BLaER1 treated with 17β-estradiol and CSF1 and Interleukin-3, amounts not matched to agents 10 nM and 100 nM (cell line): ENCODE measurements around the gene DYNLT4.
"Not testable (repeated sequence)": the region's sequence is repeated elsewhere in the genome, so short reads cannot be mapped to it uniquely, and the experiment has no call there.

Source experiments
- H3K27ac ChIP-seq, 11 experiments: shearing (Covaris generic); formaldehyde crosslinking; 2 replicates each; pipeline ENCODE4 v1.8.1; 2022
- H3K27me3 ChIP-seq, 11 experiments: shearing (Covaris generic); formaldehyde crosslinking; 2 replicates each; pipeline ENCODE4 v1.8.1; 2022
- H3K36me3 ChIP-seq, 11 experiments: shearing (Covaris generic); formaldehyde crosslinking; 2 replicates each; pipeline ENCODE4 v1.8.1; 2022
- H3K4me1 ChIP-seq, 10 experiments: shearing (Covaris generic); formaldehyde crosslinking; 2 replicates each; pipeline ENCODE4 v1.8.1; 2022
- H3K4me2 ChIP-seq, 11 experiments: shearing (Covaris generic); formaldehyde crosslinking; 2 replicates each; pipeline ENCODE4 v1.8.1; 2022
- H3K4me3 ChIP-seq, 10 experiments: shearing (Covaris generic); formaldehyde crosslinking; 2 replicates each; pipeline ENCODE4 v1.8.1; 2022
- H3K9ac ChIP-seq, 11 experiments: shearing (Covaris generic); formaldehyde crosslinking; 2 replicates each; pipeline ENCODE4 v1.8.1; 2022
- H3K9me3 ChIP-seq, 11 experiments: shearing (Covaris generic); formaldehyde crosslinking; replicated peaks in 1 of 11; 2 replicates each; pipeline ENCODE4 v1.8.1; 2022
- H4K20me1 ChIP-seq, 11 experiments: shearing (Covaris generic); formaldehyde crosslinking; 2 replicates each; pipeline ENCODE4 v1.8.1; 2022
- Cebpa-rat ChIP-seq, 11 experiments: shearing (Covaris generic); IDR thresholded peaks; 2 replicates each; pipeline ENCODE4 v1.8.1; 2022

DYNLT4 gene

GRCh38 chr1:44778705-44779576, 28.2 kb downstream of the DYNLT4 start:
- Histone ChIP-seq H3K4me1 (peaks cover 58 to 77% (median 67%) of the 10 kb centered on the region in 10 experiments), H4K20me1 (peaks cover 51 to 75% (median 61%) of the 10 kb centered on the region in 11 experiments), H3K9ac (peak overlapping the region; percentile 54 to 99 (median 96); a peak in 16 of 22 replicates), H3K9me3 (no peaks in the 10 kb centered on the region; a peak in 1 of 22 replicates), H3K27me3 (no peaks in the 10 kb centered on the region), H3K36me3 (peaks cover 59 to 68% (median 65%) of the 10 kb centered on the region in 11 experiments), H3K4me2 (peak overlapping the region; percentile 93 to 99 (median 97)), H3K27ac (no peak overlapping the region), H3K4me3 (peak overlapping the region in 9 of 10 experiments; percentile 81 to 97 (median 87); a peak in 15 of 20 replicates)
- TF ChIP-seq Cebpa-rat (IDR thresholded peaks at IDR 0.05), result no peak

- Histone ChIP-seq H3K36me3 (peaks cover 59 to 68% (median 65%) of the 10 kb centered on the region in 11 experiments), H3K4me2 (peak overlapping the region; percentile 93 to 99 (median 97)), H3K9me3 (no peaks in the 10 kb centered on the region; a peak in 1 of 22 replicates), H3K4me1 (peaks cover 50 to 68% (median 59%) of the 10 kb centered on the region in 10 experiments), H3K27ac (peak overlapping the region in 8 of 11 experiments; percentile 93 to 99 (median 97); a peak in 12 of 22 replicates), H3K27me3 (no peaks in the 10 kb centered on the region), H3K9ac (peak overlapping the region; percentile 89 to 99 (median 96)), H4K20me1 (peaks cover 51 to 75% (median 61%) of the 10 kb centered on the region in 11 experiments), H3K4me3 (peak overlapping the region; percentile 81 to 97 (median 86))
- TF ChIP-seq Cebpa-rat (IDR thresholded peaks at IDR 0.05), result no peak
Measured at GRCh38 chr1:44777969-44778635, 29.0 kb downstream of the DYNLT4 start.

GRCh38 chr1:44777547-44777946, 29.6 kb downstream of the DYNLT4 start:
- H3K27me3 ChIP-seq, result no peaks in the 10 kb centered on the region
- H3K36me3 ChIP-seq, result peaks cover 59 to 67% (median 65%) of the 10 kb centered on the region in 11 experiments
- peak overlapping the region; percentile 81 to 97 (median 86) for H3K4me3 ChIP-seq
- H3K27ac ChIP-seq, result peak overlapping the region in 9 of 11 experiments; percentile 93 to 99 (median 97); a peak in 15 of 22 replicates
- peaks cover 45 to 63% (median 54%) of the 10 kb centered on the region in 10 experiments for H3K4me1 ChIP-seq
- H3K9me3 ChIP-seq, result no peaks in the 10 kb centered on the region; a peak in 1 of 22 replicates
- peak overlapping the region; percentile 93 to 99 (median 97) for H3K4me2 ChIP-seq
- peaks cover 51 to 69% (median 61%) of the 10 kb centered on the region in 11 experiments for H4K20me1 ChIP-seq
- peak overlapping the region; percentile 89 to 99 (median 96) for H3K9ac ChIP-seq
- TF ChIP-seq Cebpa-rat (IDR thresholded peaks at IDR 0.05), result no peak

- peaks cover 36 to 57% (median 50%) of the 10 kb centered on the region in 10 experiments for H3K4me1 ChIP-seq
- peak overlapping the region; percentile 81 to 97 (median 86) for H3K4me3 ChIP-seq
- peak overlapping the region; percentile 93 to 99 (median 97) for H3K4me2 ChIP-seq
- H3K9ac ChIP-seq, result peak overlapping the region; percentile 89 to 99 (median 96)
- H4K20me1 ChIP-seq, result peaks cover 51 to 61% (median 58%) of the 10 kb centered on the region in 11 experiments
- H3K27ac ChIP-seq, result peak overlapping the region; percentile 86 to 99 (median 97)
- H3K36me3 ChIP-seq, result peaks cover 54 to 59% (median 58%) of the 10 kb centered on the region in 11 experiments
- TF ChIP-seq Cebpa-rat (IDR thresholded peaks at IDR 0.05), result no peak
- no peaks in the 10 kb centered on the region; a peak in 1 of 22 replicates for H3K9me3 ChIP-seq
- no peaks in the 10 kb centered on the region for H3K27me3 ChIP-seq
Measured at GRCh38 chr1:44776730-44777068, 30.5 kb downstream of the DYNLT4 start.

- no peaks in the 10 kb centered on the region; a peak in 1 of 22 replicates for H3K9me3 ChIP-seq
- H4K20me1 ChIP-seq, result peaks cover 49 to 55% (median 52%) of the 10 kb centered on the region in 11 experiments
- peaks cover 35 to 52% (median 45%) of the 10 kb centered on the region in 10 experiments for H3K4me1 ChIP-seq
- peak overlapping the region; percentile 81 to 97 (median 86) for H3K4me3 ChIP-seq
- peaks cover 48 to 53% (median 52%) of the 10 kb centered on the region in 11 experiments for H3K36me3 ChIP-seq
- peak overlapping the region; percentile 86 to 99 (median 97) for H3K27ac ChIP-seq
- H3K9ac ChIP-seq, result peak overlapping the region; percentile 89 to 99 (median 96)
- no peaks in the 10 kb centered on the region for H3K27me3 ChIP-seq
- peak overlapping the region; percentile 93 to 99 (median 97) for H3K4me2 ChIP-seq
- no peak for TF ChIP-seq Cebpa-rat (IDR thresholded peaks at IDR 0.05)
Measured at GRCh38 chr1:44775930-44776729, 31.0 kb downstream of the DYNLT4 start.

- Histone ChIP-seq H3K27ac (peak within 1 kb of the TSS; percentile 86 to 99 (median 97)), H3K4me2 (peak within 1 kb of the TSS; percentile 93 to 99 (median 97)), H3K9ac (peak within 1 kb of the TSS; percentile 89 to 99 (median 96)), H3K4me1 (peaks cover 35 to 45% (median 40%) of the 10 kb centered on the region in 10 experiments), H4K20me1 (peaks cover 41 to 47% (median 44%) of the 10 kb centered on the region in 11 experiments), H3K9me3 (no peaks in the 10 kb centered on the region; a peak in 1 of 22 replicates), H3K4me3 (peak within 1 kb of the TSS; percentile 81 to 97 (median 86)), H3K27me3 (no peaks in the 10 kb centered on the region), H3K36me3 (peaks cover 40 to 45% (median 44%) of the 10 kb centered on the region in 11 experiments)
- no peak for TF ChIP-seq Cebpa-rat (IDR thresholded peaks at IDR 0.05)
Measured at GRCh38 chr1:44775078-44775929, 31.8 kb downstream of the DYNLT4 start, which contains the start of gene RPS8. Gene RPS8 (plus strand): TSS chr1:44775540. CDS start chr1:44775597, 57 bp downstream.

- not testable (repeated sequence) for H3K4me3 ChIP-seq, H3K9me3 ChIP-seq, H3K27me3 ChIP-seq, H3K4me2 ChIP-seq, H3K4me1 ChIP-seq, H3K27ac ChIP-seq
- H3K36me3 ChIP-seq, result peaks cover 9 to 80% (median 71%) of the 10 kb centered on the region in 11 experiments
- H3K9ac ChIP-seq, result peak overlapping the region in 1 of 11 experiments; percentile 14; a peak in 2 of 22 replicates
- peaks cover 0 to 16% (median 0%) of the 10 kb centered on the region in 11 experiments; a peak in 2 of 22 replicates for H4K20me1 ChIP-seq
Measured at GRCh38 chr1:44766421-44766820, 40.7 kb downstream of the DYNLT4 start.
